ENCODE results near the gene COL18A1.

DNA sequence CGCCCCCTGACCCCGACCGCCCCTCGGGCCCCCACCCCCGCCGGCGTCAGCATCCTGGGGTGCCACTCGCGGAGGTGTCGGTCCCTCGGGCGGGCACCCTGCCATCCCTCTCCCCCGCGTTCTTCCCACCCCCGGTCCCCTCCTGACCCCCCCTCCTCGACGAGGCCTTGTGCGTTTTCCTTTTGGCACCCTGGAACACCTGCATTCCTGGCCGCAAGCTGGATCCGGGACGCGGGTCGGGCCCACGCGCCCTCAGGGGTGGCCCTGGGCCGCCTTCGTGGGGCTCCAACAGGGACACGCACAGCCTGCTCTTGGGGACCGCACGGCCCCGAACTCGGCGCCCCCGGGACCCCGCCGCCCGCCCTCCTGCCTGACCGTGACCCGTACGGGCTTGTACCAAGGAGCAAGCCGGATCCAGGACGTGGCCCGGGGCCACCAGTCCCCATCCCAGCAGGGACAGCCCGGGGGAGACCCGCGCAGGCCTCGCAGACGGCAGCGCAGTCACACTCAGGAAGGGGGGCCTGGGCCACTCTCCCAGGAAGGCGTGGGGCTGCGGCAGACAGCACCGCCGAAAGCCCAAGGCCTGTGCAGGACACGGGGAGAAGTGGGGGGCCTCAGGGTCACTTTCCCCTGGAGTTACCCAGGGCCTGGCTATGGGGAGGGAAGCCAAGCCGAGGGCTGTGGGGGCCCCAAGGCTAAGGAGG lies 137.9 kb downstream of the COL18A1 start:
- TF ChIP-seq POLR2A (IDR thresholded peaks at IDR 0.05; ENCODE audit: low read depth): no peak
- TF ChIP-seq, protein P1, sequence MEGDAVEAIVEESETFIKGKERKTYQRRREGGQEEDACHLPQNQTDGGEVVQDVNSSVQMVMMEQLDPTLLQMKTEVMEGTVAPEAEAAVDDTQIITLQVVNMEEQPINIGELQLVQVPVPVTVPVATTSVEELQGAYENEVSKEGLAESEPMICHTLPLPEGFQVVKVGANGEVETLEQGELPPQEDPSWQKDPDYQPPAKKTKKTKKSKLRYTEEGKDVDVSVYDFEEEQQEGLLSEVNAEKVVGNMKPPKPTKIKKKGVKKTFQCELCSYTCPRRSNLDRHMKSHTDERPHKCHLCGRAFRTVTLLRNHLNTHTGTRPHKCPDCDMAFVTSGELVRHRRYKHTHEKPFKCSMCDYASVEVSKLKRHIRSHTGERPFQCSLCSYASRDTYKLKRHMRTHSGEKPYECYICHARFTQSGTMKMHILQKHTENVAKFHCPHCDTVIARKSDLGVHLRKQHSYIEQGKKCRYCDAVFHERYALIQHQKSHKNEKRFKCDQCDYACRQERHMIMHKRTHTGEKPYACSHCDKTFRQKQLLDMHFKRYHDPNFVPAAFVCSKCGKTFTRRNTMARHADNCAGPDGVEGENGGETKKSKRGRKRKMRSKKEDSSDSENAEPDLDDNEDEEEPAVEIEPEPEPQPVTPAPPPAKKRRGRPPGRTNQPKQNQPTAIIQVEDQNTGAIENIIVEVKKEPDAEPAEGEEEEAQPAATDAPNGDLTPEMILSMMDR (IDR thresholded peaks at IDR 0.05): no peak
- no peak for TF ChIP-seq POLR2AphosphoS5 (IDR thresholded peaks at IDR 0.05)
